HL-60 (cell line): ENCODE measurements around the gene SEC24D.
"Not testable (repeated sequence)": the region's sequence is repeated elsewhere in the genome, so short reads cannot be mapped to it uniquely, and the experiment has no call there.

Experiments
- DNase-seq, 2 experiments: peaks; one replicate each; pipeline ENCODE4 v3.0.0-alpha.2; 2010 to 2020; ENCODE audit warnings: low read depth in 1 of 2, low spot score in 1 of 2
- H3K27ac ChIP-seq: fragments of 250-450 bp; sonication (Bioruptor Pico); replicated peaks from 2 replicates; pipeline ENCODE4 v1.5.1; 2020; ENCODE audit warnings: mild to moderate bottlenecking, moderate library complexity
- H3K27me3 ChIP-seq: fragments of 250-450 bp; sonication (Bioruptor Pico); 2 replicates; pipeline ENCODE4 v1.5.1; 2021; ENCODE audit warnings: mild to moderate bottlenecking, moderate library complexity; ENCODE audit not compliant: insufficient read depth, poor library complexity, severe bottlenecking
- H3K4me3 ChIP-seq: replicated peaks from 2 replicates; pipeline ENCODE4 v1.5.1; 2011; ENCODE audit warnings: mild to moderate bottlenecking, control low read depth, low read length; ENCODE audit not compliant: insufficient read depth
- GABPA ChIP-seq: IDR thresholded peaks from 2 replicates; pipeline ENCODE4 v1.6.1; 2012; ENCODE audit warnings: low read depth
- POLR2AphosphoS5 ChIP-seq: IDR thresholded peaks from 2 replicates; pipeline ENCODE4 v1.6.1; 2012; ENCODE audit warnings: low read depth
- REST ChIP-seq: IDR thresholded peaks from 2 replicates; pipeline ENCODE4 v1.6.1; 2012; ENCODE audit warnings: low read depth; ENCODE audit not compliant: insufficient replicate concordance
- SPI1 ChIP-seq: IDR thresholded peaks from 2 replicates; pipeline ENCODE4 v1.6.1; 2012; ENCODE audit warnings: low read depth, mild to moderate bottlenecking, borderline replicate concordance
- TF ChIP-seq, protein P1 (sequence below): IDR thresholded peaks from one replicate; pipeline ENCODE4 v1.5.1; 2011; ENCODE audit warnings: low read length, control low read depth, inconsistent platforms; ENCODE audit not compliant: insufficient read depth

SEC24D gene

DNA sequence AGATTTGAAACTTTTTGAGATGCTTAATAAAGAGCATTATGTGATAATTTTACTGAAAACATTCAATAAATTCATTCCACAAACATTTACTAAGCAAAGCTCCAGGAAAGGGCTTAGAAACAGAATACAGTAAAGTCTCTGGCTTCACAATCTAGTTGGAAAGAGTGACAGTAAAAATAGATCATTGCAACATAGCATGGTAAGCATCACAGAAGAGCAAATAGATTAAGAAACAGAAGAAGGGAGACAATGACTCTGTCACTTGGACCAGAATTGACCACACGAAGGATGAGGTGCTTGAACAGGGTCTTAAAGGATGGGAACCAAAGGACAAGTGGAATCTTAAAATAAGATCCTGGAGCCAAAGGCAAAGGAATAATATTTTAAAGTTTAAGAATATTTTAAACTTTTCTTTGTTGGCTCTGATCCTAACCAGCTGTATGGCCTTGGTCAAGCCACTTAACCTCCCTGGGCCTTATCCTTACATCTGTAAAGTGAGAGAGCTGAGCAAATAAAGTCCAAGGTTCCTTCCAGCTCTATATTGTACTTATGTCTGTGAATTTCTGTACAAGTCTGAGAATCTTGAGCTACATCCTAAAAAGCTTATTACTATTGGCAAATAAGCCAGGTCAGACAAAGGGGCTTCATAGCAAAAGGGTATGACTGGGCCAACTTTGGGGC lies 33.9 kb downstream of the SEC24D start:
- TF ChIP-seq SPI1, result no peak
- no peak for DNase-seq
- H3K27ac ChIP-seq, result no peak overlapping the region
- no peak overlapping the region for H3K4me3 ChIP-seq
- H3K27me3 ChIP-seq, result no peaks in the 10 kb centered on the region

DNA sequence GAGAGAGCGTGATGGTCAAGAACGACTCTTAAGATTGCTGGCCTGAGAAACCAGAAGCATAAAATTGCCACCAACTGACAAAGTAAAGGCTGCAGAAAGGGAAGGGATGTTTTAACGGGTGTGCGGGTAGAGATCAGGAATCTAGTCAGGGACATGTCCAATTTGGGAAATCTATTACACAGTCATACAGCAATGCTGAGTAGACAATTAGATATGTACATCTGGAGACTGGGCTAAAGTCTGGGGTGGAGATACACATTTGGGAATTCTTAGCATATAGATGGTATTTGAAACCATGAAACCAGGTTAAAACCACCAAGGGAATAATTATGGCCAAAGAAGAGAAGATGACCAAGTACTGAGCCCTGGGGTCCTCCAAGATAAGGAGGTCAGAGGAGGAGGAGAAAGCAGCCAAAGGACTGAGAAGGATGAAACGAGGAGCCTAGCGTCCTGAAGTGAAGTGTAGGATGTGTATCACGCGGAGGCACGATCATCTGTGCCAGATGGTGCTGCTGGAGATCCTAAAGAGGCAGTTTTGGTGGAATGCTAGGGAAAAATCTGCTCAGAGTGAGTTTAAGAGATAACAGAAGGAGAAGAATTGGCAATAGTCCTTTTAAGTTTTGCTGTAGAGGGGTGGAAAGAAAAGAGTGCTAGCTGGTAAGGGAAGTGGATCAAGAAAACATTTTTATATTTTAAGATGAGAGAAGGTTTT lies 36.5 kb downstream of the SEC24D start:
- no peak for DNase-seq
- H3K4me3 ChIP-seq, result no peak overlapping the region
- TF ChIP-seq, protein P1, sequence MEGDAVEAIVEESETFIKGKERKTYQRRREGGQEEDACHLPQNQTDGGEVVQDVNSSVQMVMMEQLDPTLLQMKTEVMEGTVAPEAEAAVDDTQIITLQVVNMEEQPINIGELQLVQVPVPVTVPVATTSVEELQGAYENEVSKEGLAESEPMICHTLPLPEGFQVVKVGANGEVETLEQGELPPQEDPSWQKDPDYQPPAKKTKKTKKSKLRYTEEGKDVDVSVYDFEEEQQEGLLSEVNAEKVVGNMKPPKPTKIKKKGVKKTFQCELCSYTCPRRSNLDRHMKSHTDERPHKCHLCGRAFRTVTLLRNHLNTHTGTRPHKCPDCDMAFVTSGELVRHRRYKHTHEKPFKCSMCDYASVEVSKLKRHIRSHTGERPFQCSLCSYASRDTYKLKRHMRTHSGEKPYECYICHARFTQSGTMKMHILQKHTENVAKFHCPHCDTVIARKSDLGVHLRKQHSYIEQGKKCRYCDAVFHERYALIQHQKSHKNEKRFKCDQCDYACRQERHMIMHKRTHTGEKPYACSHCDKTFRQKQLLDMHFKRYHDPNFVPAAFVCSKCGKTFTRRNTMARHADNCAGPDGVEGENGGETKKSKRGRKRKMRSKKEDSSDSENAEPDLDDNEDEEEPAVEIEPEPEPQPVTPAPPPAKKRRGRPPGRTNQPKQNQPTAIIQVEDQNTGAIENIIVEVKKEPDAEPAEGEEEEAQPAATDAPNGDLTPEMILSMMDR, result no peak
- no peak for TF ChIP-seq SPI1
- no peak for TF ChIP-seq POLR2AphosphoS5
- no peak for TF ChIP-seq REST
- no peak for TF ChIP-seq GABPA
- H3K27ac ChIP-seq, result no peak overlapping the region
- no peaks in the 10 kb centered on the region for H3K27me3 ChIP-seq

- TF ChIP-seq SPI1, result no peak
- TF ChIP-seq REST, result no peak
- TF ChIP-seq, protein P1, result no peak
- H3K27me3 ChIP-seq, result no peaks in the 10 kb centered on the region
- no peak for DNase-seq
- H3K27ac ChIP-seq, result no peak overlapping the region
- no peak overlapping the region for H3K4me3 ChIP-seq
Measured at GRCh38 chr4:118798658-118799057, 37.3 kb downstream of the SEC24D start.

DNA sequence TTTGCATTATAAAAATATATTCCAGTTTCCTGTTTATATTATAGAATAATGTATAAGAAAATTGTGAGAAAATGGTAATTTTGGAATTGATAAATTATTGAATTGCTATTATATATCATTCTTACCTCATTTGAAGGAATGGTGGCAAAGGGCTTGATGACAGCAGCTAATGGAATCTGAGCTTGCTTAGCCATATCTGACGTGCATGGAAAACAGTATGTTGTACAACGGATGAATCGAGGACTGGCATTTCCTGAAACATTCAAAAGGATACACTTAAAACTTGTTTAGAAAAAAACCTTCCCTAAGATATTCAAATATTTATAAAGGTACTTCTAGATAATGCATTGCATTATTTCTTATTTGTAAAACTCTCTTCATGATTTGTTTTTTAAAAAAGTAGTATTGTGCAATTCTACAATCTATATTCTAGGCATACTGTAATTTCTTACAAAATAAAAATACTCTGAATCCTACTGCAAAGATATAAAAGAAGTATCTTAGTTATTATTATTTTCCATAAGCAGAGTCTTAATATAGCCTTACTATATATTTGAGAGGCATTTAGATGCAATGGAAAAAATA lies 38.3 kb downstream of the SEC24D start:
- no peaks in the 10 kb centered on the region for H3K27me3 ChIP-seq
- no peak overlapping the region for H3K4me3 ChIP-seq
- TF ChIP-seq REST, result no peak
- no peak for TF ChIP-seq POLR2AphosphoS5
- TF ChIP-seq GABPA, result no peak
- TF ChIP-seq, protein P1, result no peak
- TF ChIP-seq SPI1, result no peak
- no peak overlapping the region for H3K27ac ChIP-seq
- DNase-seq, result no peak

DNA sequence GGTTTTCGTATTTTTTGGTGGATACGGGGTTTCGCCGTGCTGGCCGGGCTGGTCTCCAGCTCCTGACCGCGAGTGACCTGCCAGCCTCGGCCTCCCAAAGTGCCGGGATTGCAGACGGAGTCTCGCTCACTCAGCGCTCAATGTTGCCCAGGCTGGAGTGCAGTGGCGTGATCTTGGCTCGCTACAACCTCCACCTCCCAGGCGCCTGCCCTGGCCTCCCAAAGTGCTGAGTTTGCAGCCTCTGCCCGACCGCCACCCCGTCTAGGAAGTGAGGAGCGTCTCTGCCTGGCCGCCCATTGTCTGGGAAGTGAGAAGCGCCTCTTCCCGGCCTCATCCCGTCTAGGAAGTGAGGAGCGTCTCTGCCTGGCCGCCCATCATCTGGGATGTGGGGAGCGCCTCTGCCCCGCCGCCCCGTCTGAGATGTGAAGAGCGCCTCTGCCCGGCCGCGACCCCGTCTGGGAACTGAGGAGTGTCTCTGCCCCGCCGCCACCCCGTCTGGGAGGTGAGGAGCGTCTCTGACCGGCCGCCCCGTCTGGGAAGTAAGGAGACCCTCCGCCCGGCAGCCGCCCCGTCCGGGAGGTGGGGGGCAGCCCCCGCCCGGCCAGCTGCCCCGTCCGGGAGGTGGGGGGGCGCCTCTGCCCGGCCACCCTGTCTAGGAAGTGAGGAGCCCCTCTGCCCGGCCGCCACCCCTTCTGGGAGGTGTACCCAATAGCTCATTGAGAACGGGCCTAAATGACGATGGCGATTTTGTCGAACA lies 44.1 kb downstream of the SEC24D start:
- not testable (repeated sequence) for H3K4me3 ChIP-seq, H3K27me3 ChIP-seq, H3K27ac ChIP-seq, DNase-seq
